Suprapubic skin (tissue), 4 donors: ENCODE measurements around the gene EVPL.

Experiments used
- EP300 ChIP-seq: sonication (generic); formaldehyde crosslinking; IDR thresholded peaks from one replicate; pipeline ENCODE4 v1.6.1; 2017; ENCODE audit warnings: antibody characterized with exemption
- POLR2A ChIP-seq, 2 donors: fragments of 450-650 bp; IDR thresholded peaks; one replicate each; pipeline ENCODE4 v1.6.1; 2017; ENCODE audit warnings: antibody characterized with exemption in 2 of 2, mild to moderate bottlenecking in 2 of 2, moderate library complexity in 2 of 2
- POLR2AphosphoS5 ChIP-seq, 3 donors: sonication (generic); formaldehyde crosslinking; IDR thresholded peaks; one replicate each; pipeline ENCODE4 v1.6.1; 2017; ENCODE audit warnings: antibody characterized with exemption in 3 of 3
- TF ChIP-seq, protein P1 (sequence below), 2 donors: fragments of 200-600 bp in 1 of 2; fragments of 450-650 bp in 1 of 2; sonication (generic) in 1 of 2; IDR thresholded peaks; one replicate each; pipeline ENCODE4 v1.5.1; 2016 to 2019; ENCODE audit warnings: antibody characterized with exemption in 2 of 2, mild to moderate bottlenecking in 1 of 2, moderate library complexity in 1 of 2

DNA sequence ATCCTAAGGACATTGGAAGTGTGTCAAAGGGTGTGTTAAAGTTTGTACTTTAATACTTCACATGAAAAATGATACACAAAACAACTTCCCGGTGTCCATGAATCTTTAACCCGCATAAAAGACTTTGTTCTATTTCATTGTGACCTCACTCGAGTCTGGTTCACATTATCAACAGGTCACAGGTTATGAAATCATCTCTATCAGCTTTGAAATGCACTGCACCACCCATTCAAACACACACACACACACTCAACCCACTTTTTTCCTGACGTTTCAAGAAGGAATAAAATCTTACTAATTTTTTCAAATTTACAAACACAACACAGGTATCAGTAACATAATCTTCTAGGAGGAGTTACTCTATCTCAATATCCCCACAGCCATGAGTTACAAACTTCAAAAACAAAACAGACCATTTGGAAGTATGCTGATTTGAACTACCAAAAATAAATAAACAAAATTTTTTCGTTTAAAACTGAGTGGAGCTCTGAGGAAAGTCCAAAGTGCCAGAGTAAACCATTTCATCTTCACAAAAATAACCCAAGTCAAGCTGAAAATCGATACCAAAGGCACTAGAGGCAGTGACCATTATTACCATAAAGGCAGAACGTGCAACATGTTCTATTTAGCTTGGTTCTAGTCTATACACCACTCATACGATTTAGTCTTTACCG, 50.8 kb downstream of the EVPL start:
- TF ChIP-seq, protein P1, sequence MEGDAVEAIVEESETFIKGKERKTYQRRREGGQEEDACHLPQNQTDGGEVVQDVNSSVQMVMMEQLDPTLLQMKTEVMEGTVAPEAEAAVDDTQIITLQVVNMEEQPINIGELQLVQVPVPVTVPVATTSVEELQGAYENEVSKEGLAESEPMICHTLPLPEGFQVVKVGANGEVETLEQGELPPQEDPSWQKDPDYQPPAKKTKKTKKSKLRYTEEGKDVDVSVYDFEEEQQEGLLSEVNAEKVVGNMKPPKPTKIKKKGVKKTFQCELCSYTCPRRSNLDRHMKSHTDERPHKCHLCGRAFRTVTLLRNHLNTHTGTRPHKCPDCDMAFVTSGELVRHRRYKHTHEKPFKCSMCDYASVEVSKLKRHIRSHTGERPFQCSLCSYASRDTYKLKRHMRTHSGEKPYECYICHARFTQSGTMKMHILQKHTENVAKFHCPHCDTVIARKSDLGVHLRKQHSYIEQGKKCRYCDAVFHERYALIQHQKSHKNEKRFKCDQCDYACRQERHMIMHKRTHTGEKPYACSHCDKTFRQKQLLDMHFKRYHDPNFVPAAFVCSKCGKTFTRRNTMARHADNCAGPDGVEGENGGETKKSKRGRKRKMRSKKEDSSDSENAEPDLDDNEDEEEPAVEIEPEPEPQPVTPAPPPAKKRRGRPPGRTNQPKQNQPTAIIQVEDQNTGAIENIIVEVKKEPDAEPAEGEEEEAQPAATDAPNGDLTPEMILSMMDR (IDR thresholded peaks at IDR 0.05) = no peak
- TF ChIP-seq POLR2A (IDR thresholded peaks at IDR 0.05) (no peak), EP300 (no peak), POLR2AphosphoS5 (IDR thresholded peaks at IDR 0.05) (no peak)
